H9 (cell line): ENCODE results near the gene AHSG. TPM values are rescaled to one million over a fixed set of nuclear protein-coding genes. Genes with fewer than 3 reads are reported as not detected.

Source experiments
- DNase-seq: peaks from one replicate; pipeline ENCODE4 v3.0.0-alpha.2; 2017
- H2AFZ ChIP-seq: one replicate; pipeline ENCODE4 v1.6.1; 2013; ENCODE audit warnings: mild to moderate bottlenecking, low read length, control low read depth, moderate library complexity
- H2AK5ac ChIP-seq: 2 replicates; pipeline ENCODE4 v1.6.1; 2013; ENCODE audit warnings: low read length, control low read depth, mixed read lengths; ENCODE audit not compliant: insufficient read length
- H2BK120ac ChIP-seq: one replicate; pipeline ENCODE4 v1.6.1; 2013; ENCODE audit warnings: low read depth, mild to moderate bottlenecking, low read length, control low read depth, inconsistent platforms; ENCODE audit not compliant: poor library complexity, severe bottlenecking
- H2BK12ac ChIP-seq: 2 replicates; pipeline ENCODE4 v1.6.1; 2013; ENCODE audit warnings: low read length, control low read depth, mixed read lengths, low read depth; ENCODE audit not compliant: insufficient read length
- H2BK15ac ChIP-seq: 2 replicates; pipeline ENCODE4 v1.6.1; 2013; ENCODE audit warnings: low read depth, low read length, control low read depth
- H2BK20ac ChIP-seq: one replicate; pipeline ENCODE4 v1.6.1; 2013; ENCODE audit warnings: low read depth, mild to moderate bottlenecking, low read length, control low read depth, inconsistent platforms; ENCODE audit not compliant: poor library complexity, severe bottlenecking
- H2BK5ac ChIP-seq: 2 replicates; pipeline ENCODE4 v1.6.1; 2013; ENCODE audit warnings: low read length, control low read depth, mixed read lengths; ENCODE audit not compliant: insufficient read length
- H3K14ac ChIP-seq: 2 replicates; pipeline ENCODE4 v1.6.1; 2013; ENCODE audit warnings: low read length, control low read depth; ENCODE audit not compliant: insufficient read depth
- H3K18ac ChIP-seq: 2 replicates; pipeline ENCODE4 v1.6.1; 2013; ENCODE audit warnings: low read depth, mild to moderate bottlenecking, mixed read lengths, low read length, control low read depth; ENCODE audit not compliant: insufficient read length
- H3K23ac ChIP-seq: 2 replicates; pipeline ENCODE4 v1.6.1; 2013; ENCODE audit warnings: low read length, control low read depth, mixed read lengths, low read depth; ENCODE audit not compliant: insufficient read length
- H3K23me2 ChIP-seq: 2 replicates; pipeline ENCODE4 v1.6.1; 2013; ENCODE audit warnings: low read depth, mild to moderate bottlenecking, mixed read lengths, low read length, control low read depth; ENCODE audit not compliant: insufficient read length, poor library complexity, severe bottlenecking
- H3K27ac ChIP-seq: 2 replicates; pipeline ENCODE4 v1.5.1; 2013; ENCODE audit warnings: low read length, control low read depth, mixed read lengths, low read depth; ENCODE audit not compliant: insufficient read length
- H3K27me3 ChIP-seq: 2 replicates; pipeline ENCODE4 v1.6.1; 2013; ENCODE audit warnings: low read length, control low read depth, inconsistent platforms; ENCODE audit not compliant: insufficient read depth
- H3K4ac ChIP-seq: 2 replicates; pipeline ENCODE4 v1.6.1; 2013; ENCODE audit warnings: low read depth, mild to moderate bottlenecking, control low read depth, inconsistent platforms, low read length, moderate library complexity
- H3K4me1 ChIP-seq: 2 replicates; pipeline ENCODE4 v1.6.1; 2013; ENCODE audit warnings: low read length, control low read depth, inconsistent platforms; ENCODE audit not compliant: insufficient read depth
- H3K4me2 ChIP-seq: 2 replicates; pipeline ENCODE4 v1.6.1; 2013; ENCODE audit warnings: low read length, control low read depth, mixed read lengths; ENCODE audit not compliant: insufficient read length, insufficient read depth
- H3K56ac ChIP-seq: 2 replicates; pipeline ENCODE4 v1.6.1; 2013; ENCODE audit warnings: low read depth, mild to moderate bottlenecking, mixed read lengths, low read length, control low read depth; ENCODE audit not compliant: insufficient read length
- H3K79me1 ChIP-seq: 2 replicates; pipeline ENCODE4 v1.6.1; 2013; ENCODE audit warnings: low read depth, mild to moderate bottlenecking, moderate library complexity, low read length, control low read depth, inconsistent platforms; ENCODE audit not compliant: insufficient read depth, poor library complexity, severe bottlenecking
- H3K79me2 ChIP-seq: 2 replicates; pipeline ENCODE4 v1.6.1; 2013; ENCODE audit warnings: low read length, control low read depth, inconsistent platforms; ENCODE audit not compliant: insufficient read depth
- H3K9ac ChIP-seq: 2 replicates; pipeline ENCODE4 v1.6.1; 2013; ENCODE audit warnings: low read length, control low read depth, mixed read lengths; ENCODE audit not compliant: insufficient read length; ENCODE audit errors: extremely low read depth
- H3K9me3 ChIP-seq: one replicate; pipeline ENCODE4 v1.6.1; 2013; ENCODE audit warnings: low read depth, low read length, inconsistent platforms; ENCODE audit not compliant: control insufficient read depth
- H3T11ph ChIP-seq: one replicate; pipeline ENCODE4 v1.6.1; 2013; ENCODE audit warnings: mild to moderate bottlenecking, low read length, control low read depth, inconsistent platforms
- H4K20me1 ChIP-seq: one replicate; pipeline ENCODE4 v1.6.1; 2013; ENCODE audit not compliant: control insufficient read depth, insufficient read length, insufficient read depth
- H4K5ac ChIP-seq: 2 replicates; pipeline ENCODE4 v1.6.1; 2013; ENCODE audit warnings: low read depth, mild to moderate bottlenecking, mixed read lengths, low read length, control low read depth; ENCODE audit not compliant: insufficient read length
- H4K8ac ChIP-seq: replicated peaks from 2 replicates; pipeline ENCODE4 v1.6.1; 2013; ENCODE audit warnings: low read length, control low read depth, mixed read lengths, low read depth; ENCODE audit not compliant: insufficient read length
- H4K91ac ChIP-seq: 2 replicates; pipeline ENCODE4 v1.6.1; 2013; ENCODE audit warnings: low read depth, mild to moderate bottlenecking, moderate library complexity, mixed read lengths, low read length, control low read depth; ENCODE audit not compliant: insufficient read length
- H3K27ac Mint-ChIP-seq, 3 experiments: 2 replicates in 2 of 3; 3 replicates in 1 of 3; pipeline ENCODE4 v1.8.0; 2020 to 2021; ENCODE audit warnings: mixed read lengths in 3 of 3, mild to moderate bottlenecking in 1 of 3, moderate library complexity in 1 of 3
- H3K27me3 Mint-ChIP-seq: 2 replicates; pipeline ENCODE4 v1.8.0; 2021; ENCODE audit warnings: low read depth, mild to moderate bottlenecking, moderate library complexity, mixed read lengths
- H3K36me3 Mint-ChIP-seq, 3 experiments: 2 replicates in 2 of 3; 3 replicates in 1 of 3; pipeline ENCODE4 v1.8.0; 2020 to 2021; ENCODE audit warnings: low read depth in 3 of 3, mixed read lengths in 3 of 3; ENCODE audit not compliant: insufficient read depth in 1 of 3
- H3K4me1 Mint-ChIP-seq, 2 experiments: 2 replicates each; pipeline ENCODE4 v1.8.0; 2020; ENCODE audit warnings: mixed read lengths in 2 of 2
- H3K4me3 Mint-ChIP-seq, 2 experiments: 2 replicates in 1 of 2; 3 replicates in 1 of 2; pipeline ENCODE4 v1.8.0; 2020 to 2021; ENCODE audit warnings: mild to moderate bottlenecking in 2 of 2, mixed read lengths in 2 of 2, moderate library complexity in 1 of 2
- H3K9me3 Mint-ChIP-seq, 2 experiments: 2 replicates in 1 of 2; 3 replicates in 1 of 2; pipeline ENCODE4 v1.8.0; 2020; ENCODE audit warnings: mild to moderate bottlenecking in 2 of 2, mixed read lengths in 2 of 2, moderate library complexity in 1 of 2
- total RNA-seq: library from RNA; stranded (reverse); gene quantifications from 2 replicates; pipeline ENCODE4 v1.2.1, GENCODE V29; 2021
- TF ChIP-seq, protein P1 (sequence below): fragments of 200-600 bp; sonication (generic); conservative IDR thresholded peaks from 3 replicates; pipeline ENCODE4 v1.8.0; 2021; ENCODE audit warnings: antibody characterized with exemption, mild to moderate bottlenecking

The AHSG gene
- total RNA-seq, 1 experiment from 2014 or later, result not detected

GRCh38 chr3:186605078-186605477 lies 7.8 kb upstream of the AHSG start:
- TF ChIP-seq, protein P1, sequence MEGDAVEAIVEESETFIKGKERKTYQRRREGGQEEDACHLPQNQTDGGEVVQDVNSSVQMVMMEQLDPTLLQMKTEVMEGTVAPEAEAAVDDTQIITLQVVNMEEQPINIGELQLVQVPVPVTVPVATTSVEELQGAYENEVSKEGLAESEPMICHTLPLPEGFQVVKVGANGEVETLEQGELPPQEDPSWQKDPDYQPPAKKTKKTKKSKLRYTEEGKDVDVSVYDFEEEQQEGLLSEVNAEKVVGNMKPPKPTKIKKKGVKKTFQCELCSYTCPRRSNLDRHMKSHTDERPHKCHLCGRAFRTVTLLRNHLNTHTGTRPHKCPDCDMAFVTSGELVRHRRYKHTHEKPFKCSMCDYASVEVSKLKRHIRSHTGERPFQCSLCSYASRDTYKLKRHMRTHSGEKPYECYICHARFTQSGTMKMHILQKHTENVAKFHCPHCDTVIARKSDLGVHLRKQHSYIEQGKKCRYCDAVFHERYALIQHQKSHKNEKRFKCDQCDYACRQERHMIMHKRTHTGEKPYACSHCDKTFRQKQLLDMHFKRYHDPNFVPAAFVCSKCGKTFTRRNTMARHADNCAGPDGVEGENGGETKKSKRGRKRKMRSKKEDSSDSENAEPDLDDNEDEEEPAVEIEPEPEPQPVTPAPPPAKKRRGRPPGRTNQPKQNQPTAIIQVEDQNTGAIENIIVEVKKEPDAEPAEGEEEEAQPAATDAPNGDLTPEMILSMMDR, result no peak
- no peaks in the 10 kb centered on the region for H3K79me2 ChIP-seq

More at GRCh38 chr3:186605078-186605477, 7.8 kb upstream of the AHSG start:
- Histone ChIP-seq H2AFZ (no peak overlapping the region), H4K20me1 (no peaks in the 10 kb centered on the region), H3K18ac (no peak overlapping the region), H2AK5ac (no peak overlapping the region), H3K4ac (no peak overlapping the region), H3K27ac (no peak overlapping the region), H3K4me1 (no peaks in the 10 kb centered on the region), H3K14ac (no peak overlapping the region), H4K91ac (no peak overlapping the region), H3K56ac (no peak overlapping the region), H2BK120ac (no peak overlapping the region), H4K5ac (no peak overlapping the region), H3K9ac (no peak overlapping the region), H3K23me2 (no peaks in the 10 kb centered on the region), H4K8ac (no peak overlapping the region), H3K79me1 (no peaks in the 10 kb centered on the region), H2BK15ac (no peak overlapping the region), H2BK5ac (no peak overlapping the region), H3T11ph (no peak overlapping the region), H3K23ac (no peak overlapping the region), H3K9me3 (no peaks in the 10 kb centered on the region), H3K27me3 (no peaks in the 10 kb centered on the region), H2BK12ac (no peak overlapping the region), H2BK20ac (no peak overlapping the region), H3K4me2 (no peak overlapping the region)
- Mint-ChIP-seq H3K27me3 (peaks cover 1% of the 10 kb centered on the region; the same call in 1 of the 2 replicates), H3K27ac (no peak overlapping the region), H3K4me1 (no peaks in the 10 kb centered on the region), H3K36me3 (no peaks in the 10 kb centered on the region; a peak in 1 of 7 replicates), H3K9me3 (no peaks in the 10 kb centered on the region), H3K4me3 (no peak overlapping the region)
- DNase-seq, result no peak
